Lower leg skin (tissue), 3 donors: ENCODE results near the gene SPATA31C1.

Experiments
- POLR2A ChIP-seq, 2 donors: fragments of 450-650 bp; IDR thresholded peaks; one replicate each; pipeline ENCODE4 v1.6.1; 2016 to 2017; ENCODE audit warnings: antibody characterized with exemption in 2 of 2, mild to moderate bottlenecking in 1 of 2, moderate library complexity in 1 of 2
- TF ChIP-seq, protein P1 (sequence below), 3 donors: fragments of 450-650 bp; IDR thresholded peaks; one replicate each; pipeline ENCODE4 v1.5.1; 2016; ENCODE audit warnings: antibody characterized with exemption in 3 of 3, mild to moderate bottlenecking in 3 of 3, moderate library complexity in 2 of 3

GRCh38 chr9:87973122-87973521, 55.4 kb downstream of the SPATA31C1 start:
- TF ChIP-seq, protein P1, sequence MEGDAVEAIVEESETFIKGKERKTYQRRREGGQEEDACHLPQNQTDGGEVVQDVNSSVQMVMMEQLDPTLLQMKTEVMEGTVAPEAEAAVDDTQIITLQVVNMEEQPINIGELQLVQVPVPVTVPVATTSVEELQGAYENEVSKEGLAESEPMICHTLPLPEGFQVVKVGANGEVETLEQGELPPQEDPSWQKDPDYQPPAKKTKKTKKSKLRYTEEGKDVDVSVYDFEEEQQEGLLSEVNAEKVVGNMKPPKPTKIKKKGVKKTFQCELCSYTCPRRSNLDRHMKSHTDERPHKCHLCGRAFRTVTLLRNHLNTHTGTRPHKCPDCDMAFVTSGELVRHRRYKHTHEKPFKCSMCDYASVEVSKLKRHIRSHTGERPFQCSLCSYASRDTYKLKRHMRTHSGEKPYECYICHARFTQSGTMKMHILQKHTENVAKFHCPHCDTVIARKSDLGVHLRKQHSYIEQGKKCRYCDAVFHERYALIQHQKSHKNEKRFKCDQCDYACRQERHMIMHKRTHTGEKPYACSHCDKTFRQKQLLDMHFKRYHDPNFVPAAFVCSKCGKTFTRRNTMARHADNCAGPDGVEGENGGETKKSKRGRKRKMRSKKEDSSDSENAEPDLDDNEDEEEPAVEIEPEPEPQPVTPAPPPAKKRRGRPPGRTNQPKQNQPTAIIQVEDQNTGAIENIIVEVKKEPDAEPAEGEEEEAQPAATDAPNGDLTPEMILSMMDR (IDR thresholded peaks at IDR 0.05) = no peak
- no peak for TF ChIP-seq POLR2A (IDR thresholded peaks at IDR 0.05)
